GM23338 (cell line): ENCODE data around the gene BANP.

Source experiments
- CTCF ChIP-seq, 2 experiments: fragments of 200-600 bp in 1 of 2; sonication (generic) in 1 of 2; conservative IDR thresholded peaks; 2 replicates each; pipeline versions ENCODE4 v1.5.1 to v1.6.1; 2016 to 2017; ENCODE audit warnings: antibody characterized with exemption in 2 of 2, low read depth in 2 of 2, mild to moderate bottlenecking in 2 of 2, moderate library complexity in 1 of 2
- EZH2 ChIP-seq: fragments of 200-600 bp; sonication (generic); IDR thresholded peaks from one replicate; pipeline ENCODE4 v1.8.0; 2017; ENCODE audit warnings: antibody characterized with exemption, mild to moderate bottlenecking, low read depth; ENCODE audit not compliant: unreplicated experiment
- JUNB ChIP-seq: IDR thresholded peaks from one replicate; pipeline ENCODE4 v1.6.1; 2016; ENCODE audit warnings: antibody characterized with exemption; ENCODE audit not compliant: unreplicated experiment
- POLR2AphosphoS5 ChIP-seq: IDR thresholded peaks from 2 replicates; pipeline ENCODE4 v1.6.1; 2016; ENCODE audit warnings: antibody characterized with exemption, low read depth
- ZNF331 ChIP-seq: fragments of 250-450 bp; sonication (Bioruptor Pico); IDR thresholded peaks from 2 replicates; pipeline ENCODE4 v1.5.0; 2020; ENCODE audit warnings: low read depth, mild to moderate bottlenecking, moderate library complexity

DNA sequence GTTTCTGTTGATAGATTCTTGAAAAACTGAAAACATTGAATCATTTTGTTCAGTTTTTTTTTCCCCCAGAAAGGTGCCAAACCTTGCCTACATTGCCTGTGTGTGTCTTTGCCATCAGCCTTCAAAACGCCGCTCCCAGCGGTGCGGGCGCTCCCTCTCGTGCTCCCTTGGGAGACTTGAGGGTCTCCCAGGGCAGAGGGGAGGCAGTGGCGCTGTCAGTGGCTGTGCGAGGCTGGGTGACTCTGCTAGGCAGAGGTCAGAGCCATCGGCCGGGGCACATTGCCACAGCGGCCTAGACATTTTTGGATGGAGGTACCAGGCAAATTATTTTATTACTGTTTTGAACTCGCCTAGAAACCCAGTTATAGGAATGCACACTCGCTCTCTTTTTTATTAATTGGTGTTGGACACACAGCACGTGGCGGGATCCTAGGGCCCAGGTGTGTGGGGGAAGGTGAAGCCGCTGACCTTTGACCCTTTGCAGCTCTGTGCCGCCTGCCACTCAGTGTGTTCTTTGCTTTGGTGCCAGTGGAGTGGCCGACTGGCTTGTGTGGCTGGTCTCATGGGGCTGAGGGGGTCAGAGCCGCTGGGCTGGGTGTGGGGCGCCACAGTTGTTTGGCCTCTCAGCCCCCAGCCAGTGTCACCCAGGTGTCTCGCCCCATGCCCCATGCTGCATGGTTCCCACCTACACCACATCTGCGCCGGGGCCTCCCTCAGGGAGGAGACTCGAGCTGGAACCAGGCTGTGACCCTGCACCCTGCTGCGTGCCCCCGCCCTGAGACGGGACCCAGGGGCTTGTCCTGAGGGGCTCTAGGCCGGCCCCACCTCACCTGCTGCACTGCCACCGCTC lies 115.7 kb downstream of the BANP start:
- TF ChIP-seq POLR2AphosphoS5 (no peak), ZNF331 (no peak), CTCF (conservative IDR thresholded peaks at IDR 0.05; ENCODE audit: low read depth in 2 of 2) (no peak), EZH2 (no peak), JUNB (no peak)
